Choroid plexus epithelial cell (primary cell): Measurements from ENCODE around the gene TRAF6.

Experiments
- DNase-seq: peaks from one replicate; pipeline ENCODE4 v3.0.0-alpha.2; 2010; ENCODE audit warnings: low read depth
- H3K4me3 ChIP-seq: 2 replicates; pipeline ENCODE4 v1.5.1; 2011; ENCODE audit warnings: low read depth, mild to moderate bottlenecking, control low read depth, low read length, moderate library complexity
- CTCF ChIP-seq: conservative IDR thresholded peaks from 2 replicates; pipeline ENCODE4 v1.5.1; 2011; ENCODE audit warnings: low read depth, mild to moderate bottlenecking, control low read depth, inconsistent platforms, low read length, moderate library complexity

TRAF6 gene

GRCh38 chr11:36459046-36459445 lies 51.0 kb downstream of the TRAF6 start:
- no peak overlapping the region for H3K4me3 ChIP-seq
- DNase-seq = no peak
- no peak for TF ChIP-seq CTCF

GRCh38 chr11:36458129-36458915 lies 51.8 kb downstream of the TRAF6 start:
- H3K4me3 ChIP-seq = no peak overlapping the region
- TF ChIP-seq CTCF = no peak
- no peak for DNase-seq

GRCh38 chr11:36456156-36456555 lies 53.9 kb downstream of the TRAF6 start:
- no peak for TF ChIP-seq CTCF
- H3K4me3 ChIP-seq = no peak overlapping the region
- peak; percentile 67 for DNase-seq

GRCh38 chr11:36455658-36456111 lies 54.4 kb downstream of the TRAF6 start:
- peak; percentile 34 for TF ChIP-seq CTCF
- H3K4me3 ChIP-seq = no peak overlapping the region

GRCh38 chr11:36454941-36455631 lies 55.0 kb downstream of the TRAF6 start:
- TF ChIP-seq CTCF = no peak
- peak; percentile 40 for DNase-seq
- no peak overlapping the region for H3K4me3 ChIP-seq

More at GRCh38 chr11:36455658-36456111, 54.4 kb downstream of the TRAF6 start:
- peak; percentile 97 for DNase-seq

GRCh38 chr11:36454551-36454940 lies 55.5 kb downstream of the TRAF6 start:
- TF ChIP-seq CTCF = no peak
- H3K4me3 ChIP-seq = no peak overlapping the region
- no peak for DNase-seq
